GM12872 (cell line): ENCODE results near the gene CAPS.

Experiments
- CTCF ChIP-seq: IDR thresholded peaks from 3 replicates; pipeline ENCODE4 v1.5.1; 2011; ENCODE audit warnings: low read depth, mild to moderate bottlenecking, low read length, moderate library complexity; ENCODE audit not compliant: insufficient read depth

The CAPS gene

GRCh38 chr19:5947435-5947834, 33.4 kb downstream of the CAPS start:
- no peak for TF ChIP-seq CTCF

- TF ChIP-seq CTCF, result no peak
Observed at GRCh38 chr19:5948752-5949564, 34.9 kb downstream of the CAPS start.

- no peak for TF ChIP-seq CTCF
Observed at GRCh38 chr19:5949792-5950305, 35.8 kb downstream of the CAPS start.

GRCh38 chr19:5950741-5951140, 36.7 kb downstream of the CAPS start:
- no peak for TF ChIP-seq CTCF

- no peak for TF ChIP-seq CTCF
Observed at GRCh38 chr19:5951338-5951861, 37.3 kb downstream of the CAPS start.

GRCh38 chr19:5952193-5953029, 38.4 kb downstream of the CAPS start:
- no peak for TF ChIP-seq CTCF

GRCh38 chr19:5953030-5953589, 39.1 kb downstream of the CAPS start:
- no peak for TF ChIP-seq CTCF
